SK-N-SH treated with all-trans-retinoic acid at 6 μM for 48 hours (cell line): Measurements from ENCODE around the gene HS3ST5.

ENCODE experiments used
- ESRRG ChIP-seq: fragments of 250-450 bp; sonication (Bioruptor Pico); IDR thresholded peaks from 2 replicates; pipeline ENCODE4 v1.6.1; 2021; ENCODE audit warnings: mild to moderate bottlenecking
- RARB ChIP-seq: fragments of 250-450 bp; sonication (Bioruptor Pico); IDR thresholded peaks from 2 replicates; pipeline ENCODE4 v1.8.0; 2021; ENCODE audit warnings: mild to moderate bottlenecking, moderate library complexity
- TCF4 ChIP-seq: fragments of 250-450 bp; sonication (Bioruptor Pico); IDR thresholded peaks from 2 replicates; pipeline ENCODE4 v1.8.0; 2021; ENCODE audit warnings: mild to moderate bottlenecking, moderate library complexity, borderline replicate concordance
- TF ChIP-seq, protein P1 (sequence below): fragments of 250-450 bp; sonication (Bioruptor Pico); IDR thresholded peaks from 2 replicates; pipeline ENCODE4 v1.8.0; 2020; ENCODE audit warnings: mild to moderate bottlenecking, moderate library complexity, borderline replicate concordance
- TF ChIP-seq, protein P2 (sequence below): fragments of 250-450 bp; sonication (Bioruptor Pico); IDR thresholded peaks from 2 replicates; pipeline ENCODE4 v1.5.1; 2021; ENCODE audit warnings: mild to moderate bottlenecking, moderate library complexity

DNA sequence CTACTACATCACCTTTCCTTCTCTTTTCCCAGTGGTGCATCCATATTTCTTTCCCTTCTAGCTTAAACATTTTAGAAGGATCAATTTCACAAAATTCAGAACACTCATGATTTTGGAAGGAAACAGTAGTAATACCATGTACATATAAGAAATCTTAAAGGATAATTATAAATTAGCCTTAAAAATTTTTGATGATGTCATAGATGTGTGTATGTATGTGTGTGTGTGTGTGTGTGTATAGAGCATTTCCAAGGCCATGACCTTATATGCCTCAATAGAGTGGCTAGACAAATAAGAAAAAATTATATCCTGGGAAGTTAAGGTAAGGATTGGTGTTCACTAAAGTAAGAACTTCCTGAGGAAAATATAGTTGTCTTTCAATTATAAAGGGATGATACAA, 24.1 kb upstream of the HS3ST5 start:
- TF ChIP-seq, protein P1, sequence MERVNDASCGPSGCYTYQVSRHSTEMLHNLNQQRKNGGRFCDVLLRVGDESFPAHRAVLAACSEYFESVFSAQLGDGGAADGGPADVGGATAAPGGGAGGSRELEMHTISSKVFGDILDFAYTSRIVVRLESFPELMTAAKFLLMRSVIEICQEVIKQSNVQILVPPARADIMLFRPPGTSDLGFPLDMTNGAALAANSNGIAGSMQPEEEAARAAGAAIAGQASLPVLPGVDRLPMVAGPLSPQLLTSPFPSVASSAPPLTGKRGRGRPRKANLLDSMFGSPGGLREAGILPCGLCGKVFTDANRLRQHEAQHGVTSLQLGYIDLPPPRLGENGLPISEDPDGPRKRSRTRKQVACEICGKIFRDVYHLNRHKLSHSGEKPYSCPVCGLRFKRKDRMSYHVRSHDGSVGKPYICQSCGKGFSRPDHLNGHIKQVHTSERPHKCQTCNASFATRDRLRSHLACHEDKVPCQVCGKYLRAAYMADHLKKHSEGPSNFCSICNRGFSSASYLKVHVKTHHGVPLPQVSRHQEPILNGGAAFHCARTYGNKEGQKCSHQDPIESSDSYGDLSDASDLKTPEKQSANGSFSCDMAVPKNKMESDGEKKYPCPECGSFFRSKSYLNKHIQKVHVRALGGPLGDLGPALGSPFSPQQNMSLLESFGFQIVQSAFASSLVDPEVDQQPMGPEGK: no peak
- TF ChIP-seq RARB (CRISPR knock-in tag) (no peak), TCF4 (CRISPR knock-in tag) (no peak), ESRRG (CRISPR knock-in tag) (no peak)
- TF ChIP-seq, protein P2, sequence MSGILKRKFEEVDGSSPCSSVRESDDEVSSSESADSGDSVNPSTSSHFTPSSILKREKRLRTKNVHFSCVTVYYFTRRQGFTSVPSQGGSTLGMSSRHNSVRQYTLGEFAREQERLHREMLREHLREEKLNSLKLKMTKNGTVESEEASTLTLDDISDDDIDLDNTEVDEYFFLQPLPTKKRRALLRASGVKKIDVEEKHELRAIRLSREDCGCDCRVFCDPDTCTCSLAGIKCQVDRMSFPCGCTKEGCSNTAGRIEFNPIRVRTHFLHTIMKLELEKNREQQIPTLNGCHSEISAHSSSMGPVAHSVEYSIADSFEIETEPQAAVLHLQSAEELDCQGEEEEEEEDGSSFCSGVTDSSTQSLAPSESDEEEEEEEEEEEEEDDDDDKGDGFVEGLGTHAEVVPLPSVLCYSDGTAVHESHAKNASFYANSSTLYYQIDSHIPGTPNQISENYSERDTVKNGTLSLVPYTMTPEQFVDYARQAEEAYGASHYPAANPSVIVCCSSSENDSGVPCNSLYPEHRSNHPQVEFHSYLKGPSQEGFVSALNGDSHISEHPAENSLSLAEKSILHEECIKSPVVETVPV (CRISPR knock-in tag): no peak
